NCI-H1436 treated with DMSO at 0.1 percent for 48 hours (cell line): ENCODE data around the gene WNT3.

Experiments used
- DNase-seq: peaks from one replicate; lab custom pipeline; 2025; lab: John Stamatoyannopoulos, UW

Gene WNT3

DNA sequence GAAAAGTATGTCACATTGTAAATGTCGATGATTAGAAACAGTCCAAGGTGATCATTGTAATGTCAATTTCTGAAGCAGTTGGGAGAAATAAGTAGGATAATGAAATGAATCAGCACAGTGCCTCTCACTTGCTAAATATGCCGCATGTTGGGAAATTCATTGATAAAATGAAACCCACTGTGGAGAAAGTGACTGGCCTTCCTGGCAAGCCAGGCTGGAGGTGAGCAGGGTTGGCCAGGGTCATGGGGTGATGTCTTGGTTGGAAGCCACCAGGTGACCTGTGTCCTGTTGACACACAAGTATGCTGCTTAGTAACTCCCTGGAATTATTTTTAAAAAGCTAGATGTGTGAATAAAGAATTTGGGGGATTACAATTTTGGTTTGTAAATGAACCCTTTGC lies 18.0 kb upstream of the WNT3 start:
- no peak for DNase-seq

DNA sequence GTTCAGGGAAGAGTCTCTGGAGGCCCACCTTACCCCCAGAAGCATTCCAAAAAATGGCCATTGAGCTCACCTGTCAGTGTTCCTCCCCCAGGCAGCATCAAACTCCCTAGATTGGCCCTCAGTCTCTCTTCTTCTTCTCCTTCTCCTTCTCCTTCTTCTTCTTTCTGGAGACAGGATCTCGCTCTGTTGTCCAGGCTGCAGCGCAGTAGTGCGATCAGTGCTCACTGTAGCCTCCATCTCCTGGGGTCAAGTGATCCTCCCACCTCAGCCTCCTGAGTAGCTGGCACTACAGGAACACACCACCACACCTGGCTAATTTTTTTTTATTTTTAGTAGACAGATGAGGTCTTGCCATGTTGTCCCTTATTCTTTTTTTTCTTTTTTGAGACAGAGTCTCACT lies 16.4 kb upstream of the WNT3 start:
- no peak for DNase-seq

DNA sequence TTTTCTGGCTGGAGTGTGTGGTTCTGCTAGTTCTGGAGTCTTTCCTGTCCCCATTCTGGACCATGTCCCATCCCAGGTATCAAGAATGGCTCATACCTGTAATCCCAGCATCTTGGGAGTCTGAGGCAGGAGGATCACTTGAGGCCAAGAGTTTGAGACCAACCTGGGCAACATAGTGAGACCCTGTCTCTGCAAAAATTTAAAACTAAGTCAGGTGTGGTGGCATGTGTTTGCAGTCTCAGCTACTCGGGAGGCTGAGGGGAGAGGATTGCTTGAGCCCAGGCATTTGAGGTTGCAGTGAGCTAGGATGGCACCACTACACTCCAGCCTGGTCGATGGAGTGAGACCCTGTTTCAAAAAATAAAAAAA lies 15.3 kb upstream of the WNT3 start:
- DNase-seq = no peak

DNA sequence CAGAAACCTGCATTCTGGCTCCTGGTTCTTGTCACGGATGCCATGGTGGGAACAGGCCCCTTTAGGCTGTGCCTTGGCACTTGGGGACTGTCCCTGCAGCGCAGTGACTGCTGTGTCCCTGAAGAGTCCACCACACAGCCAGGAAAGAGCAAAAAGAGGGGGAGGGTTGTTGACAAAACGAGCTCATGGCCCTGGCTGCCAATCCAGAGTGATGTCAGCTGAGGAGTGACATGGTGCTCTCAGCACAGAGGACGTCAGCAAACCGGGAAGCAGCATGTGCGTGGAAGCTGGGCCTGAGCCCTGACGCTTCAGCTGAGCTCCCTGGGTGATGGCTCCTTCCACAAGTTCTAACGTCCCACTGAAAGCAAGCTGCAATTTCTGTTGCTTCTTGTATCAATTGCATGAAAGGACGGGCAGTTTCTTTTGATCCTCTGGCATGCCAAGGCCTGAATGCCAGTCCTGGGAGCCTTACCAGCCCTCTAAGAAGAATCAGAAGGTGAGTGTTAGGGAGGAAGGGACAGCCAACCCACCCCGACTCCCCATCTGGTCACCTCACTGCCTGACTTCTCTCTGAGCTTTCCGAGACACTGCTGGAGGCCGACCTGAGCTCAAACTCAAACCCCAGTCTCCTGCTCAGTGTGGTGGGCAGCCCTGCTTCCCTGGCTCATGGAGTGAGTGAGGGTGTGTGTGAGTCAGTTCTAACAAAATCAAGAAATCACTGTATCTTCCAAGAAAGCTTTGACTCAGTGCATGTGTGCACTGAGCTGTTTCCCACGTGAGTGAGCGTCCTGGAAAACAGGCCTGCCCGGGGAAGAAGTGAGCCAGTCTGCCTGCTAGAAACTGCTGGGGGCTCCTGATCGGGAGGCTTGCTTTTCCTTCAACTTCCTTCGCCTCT lies 14.7 kb upstream of the WNT3 start:
- no peak for DNase-seq

DNA sequence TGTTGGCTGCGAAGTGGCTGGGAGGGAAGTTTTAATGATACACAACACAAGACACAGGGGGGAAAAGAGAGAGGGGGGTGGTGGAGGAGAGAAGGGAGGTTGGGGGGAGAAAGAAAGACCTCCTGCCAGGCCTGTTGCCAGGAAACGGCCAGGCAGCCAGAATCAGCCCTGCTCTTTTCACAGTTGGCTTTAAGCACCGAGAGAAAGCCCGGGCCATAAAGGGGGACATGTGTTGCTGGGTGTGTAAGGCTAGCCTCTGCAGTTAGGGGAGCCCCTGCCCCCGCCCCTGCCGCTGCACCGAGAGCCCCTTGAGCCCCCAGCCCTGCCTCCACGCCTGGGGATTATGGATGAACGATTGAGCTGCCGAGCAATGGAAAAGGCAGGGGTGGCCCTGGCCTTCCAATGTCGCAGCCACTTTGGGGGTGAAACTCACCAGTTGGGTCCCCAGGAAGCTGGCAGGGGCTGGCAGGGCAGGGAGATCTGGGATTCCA lies 13.9 kb upstream of the WNT3 start:
- DNase-seq = no peak

DNA sequence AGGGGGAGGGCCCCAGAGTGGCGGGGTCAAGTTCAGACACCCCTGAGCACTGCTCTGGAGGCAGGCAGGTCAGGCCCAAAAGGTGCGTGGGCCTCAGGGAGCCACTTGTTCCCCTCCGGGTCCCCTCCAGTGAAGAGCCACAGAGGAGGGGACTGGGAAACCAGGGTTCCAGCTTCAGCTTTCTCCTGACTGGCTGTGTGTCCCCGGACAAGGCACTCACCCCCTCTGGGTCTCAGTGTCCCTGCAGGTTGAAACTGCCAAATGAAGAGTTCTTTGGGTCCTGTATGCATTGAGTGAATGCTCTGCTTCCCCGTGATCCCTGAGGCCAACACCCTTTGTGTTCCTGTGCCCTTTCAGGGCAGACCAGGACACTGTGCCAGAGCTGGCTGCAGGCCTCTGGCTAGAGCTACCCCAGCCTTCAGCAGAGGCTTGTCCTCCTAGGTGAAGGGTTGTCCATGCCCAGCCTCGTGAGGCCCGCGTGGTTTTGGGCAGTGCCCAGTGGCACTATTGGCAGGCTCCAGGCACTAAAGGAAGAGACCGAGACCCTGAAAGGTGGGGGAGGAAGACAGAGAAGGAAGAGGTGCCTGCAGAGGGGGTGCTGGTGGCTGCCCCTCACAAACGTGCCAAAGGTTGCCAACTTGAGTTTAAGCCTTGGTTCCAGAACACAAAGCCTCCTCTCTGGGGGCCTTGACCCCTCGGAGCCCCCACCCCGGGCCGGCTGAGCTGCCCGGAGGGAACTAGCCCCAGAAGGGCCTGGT lies 13.3 kb upstream of the WNT3 start:
- DNase-seq = no peak

DNA sequence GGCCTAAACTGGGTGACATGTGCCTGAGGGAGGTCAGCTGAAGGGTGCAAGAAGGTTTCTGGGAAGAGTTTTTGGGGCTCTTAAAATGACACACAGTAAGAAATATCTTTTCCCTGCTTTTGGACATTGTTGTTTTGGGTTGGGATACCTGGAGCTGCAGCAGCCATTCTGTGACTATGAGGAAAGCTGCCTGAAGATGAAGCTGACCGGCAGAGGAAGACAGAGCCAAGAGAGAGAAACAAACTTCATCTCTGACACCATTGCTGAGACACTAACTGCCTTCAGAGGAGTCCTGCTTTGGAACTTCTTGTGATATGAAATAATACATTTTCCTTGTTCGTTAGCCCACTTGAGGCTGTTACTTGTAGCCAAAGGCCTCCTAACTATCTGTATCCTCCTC lies 8.8 kb upstream of the WNT3 start:
- DNase-seq = no peak

DNA sequence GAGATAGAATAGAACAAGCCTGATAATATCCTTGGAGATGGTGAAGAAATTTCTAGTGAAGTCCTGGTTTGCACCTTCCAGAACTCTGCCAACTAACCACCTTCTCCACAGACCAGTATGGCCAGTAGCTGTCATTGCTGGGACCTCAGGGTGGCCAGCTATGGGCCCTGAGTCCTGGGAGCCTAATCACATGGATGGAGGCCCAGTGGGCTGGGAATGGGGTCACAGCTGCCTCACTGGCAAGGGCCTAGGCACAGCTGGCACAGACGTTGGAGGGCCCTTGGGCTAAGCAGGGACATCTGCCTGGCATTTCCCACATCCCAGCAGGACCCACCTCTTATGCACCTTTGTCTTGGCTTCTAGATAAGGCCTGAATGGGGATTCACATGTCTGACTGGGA lies 7.6 kb upstream of the WNT3 start:
- DNase-seq = no peak

DNA sequence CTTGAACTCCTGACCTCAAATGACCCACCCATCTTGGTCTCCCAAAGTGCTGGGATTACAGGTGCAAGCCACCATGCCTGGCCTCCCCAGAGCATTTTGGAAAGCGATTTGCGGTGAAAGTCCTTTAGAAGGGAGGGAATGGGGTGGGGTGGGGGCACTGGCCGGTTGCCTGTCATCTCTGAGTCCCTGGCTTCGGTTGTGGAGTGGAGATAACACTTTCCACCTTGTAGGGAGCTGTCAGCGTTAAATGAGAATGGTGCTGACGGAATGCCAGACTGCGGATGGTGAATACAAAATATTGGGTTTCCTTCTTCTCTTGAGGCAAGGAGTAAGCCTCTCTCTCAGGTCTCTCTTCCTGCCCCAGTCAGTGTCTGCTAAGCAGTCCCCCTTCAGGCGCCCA lies 5.2 kb upstream of the WNT3 start:
- no peak for DNase-seq

DNA sequence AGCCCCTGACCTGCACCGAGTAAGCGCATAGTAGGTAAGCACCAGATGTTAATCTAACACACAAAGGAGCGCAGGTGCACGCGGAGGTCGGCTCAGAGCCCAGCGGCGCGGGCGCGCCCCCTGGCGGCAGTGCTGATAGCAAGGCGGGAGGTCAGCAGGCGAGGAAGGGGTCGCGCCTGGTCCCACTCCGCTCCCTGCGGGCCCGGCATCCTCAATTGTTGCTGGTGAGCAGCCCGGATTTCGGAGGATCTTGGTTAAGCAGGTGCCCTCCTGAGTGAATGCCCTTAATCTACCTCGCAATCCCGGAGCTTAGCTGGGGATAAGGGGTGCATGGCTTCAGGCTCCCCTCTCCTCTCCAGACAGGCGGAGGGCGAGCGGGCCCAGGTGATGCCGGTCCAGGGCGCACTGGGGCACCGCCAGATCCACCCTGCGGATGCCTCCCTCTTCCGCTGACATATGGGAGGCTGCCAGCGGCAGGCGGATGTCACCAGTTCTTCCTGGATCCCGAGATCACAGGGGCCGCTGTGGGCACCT lies 4.0 kb upstream of the WNT3 start:
- DNase-seq = no peak

DNA sequence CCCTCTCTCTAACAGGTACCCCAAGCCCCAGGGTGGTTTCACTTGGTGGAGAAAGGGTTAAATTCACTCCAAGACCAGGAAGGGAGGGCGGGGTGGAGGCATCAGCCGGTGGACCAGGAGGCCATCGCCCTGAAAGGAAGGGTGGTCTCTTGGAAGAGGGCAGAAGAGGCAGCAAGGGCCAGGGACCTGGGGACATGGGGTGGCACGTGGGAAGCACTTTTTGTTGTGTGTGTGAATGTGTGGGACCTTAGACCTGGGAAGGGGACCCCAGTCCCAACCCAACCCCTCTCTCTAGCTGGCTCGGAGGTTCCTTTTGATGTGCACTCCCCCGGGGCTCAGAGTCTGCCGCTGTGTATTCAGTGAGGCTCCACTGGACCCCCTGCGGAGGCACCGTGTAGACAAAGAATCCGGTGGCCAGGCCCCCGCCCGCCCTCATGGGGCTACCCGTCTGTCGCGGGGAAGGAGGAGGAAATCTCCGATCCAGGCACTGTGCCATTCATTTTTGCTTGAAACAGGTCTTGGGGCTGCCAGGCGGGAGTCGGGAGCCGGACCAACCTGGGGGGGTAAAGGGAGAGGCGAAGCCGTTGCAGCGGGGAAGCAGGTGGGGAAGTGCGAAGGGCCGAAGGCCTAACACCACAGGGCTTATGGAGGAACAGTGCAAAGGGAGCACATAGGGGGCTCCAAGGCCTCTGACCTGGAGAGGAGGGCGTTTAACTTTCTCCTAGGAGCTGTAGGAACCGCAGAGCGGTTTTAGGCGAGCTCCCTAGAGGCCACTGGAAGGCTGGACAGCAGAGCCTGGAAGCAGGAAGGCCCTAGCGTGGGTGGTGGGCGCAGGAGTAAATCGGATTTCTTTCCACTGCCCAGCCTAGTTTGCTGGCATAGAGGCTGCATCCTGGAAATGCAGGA lies 3.2 kb upstream of the WNT3 start:
- no peak for DNase-seq

DNA sequence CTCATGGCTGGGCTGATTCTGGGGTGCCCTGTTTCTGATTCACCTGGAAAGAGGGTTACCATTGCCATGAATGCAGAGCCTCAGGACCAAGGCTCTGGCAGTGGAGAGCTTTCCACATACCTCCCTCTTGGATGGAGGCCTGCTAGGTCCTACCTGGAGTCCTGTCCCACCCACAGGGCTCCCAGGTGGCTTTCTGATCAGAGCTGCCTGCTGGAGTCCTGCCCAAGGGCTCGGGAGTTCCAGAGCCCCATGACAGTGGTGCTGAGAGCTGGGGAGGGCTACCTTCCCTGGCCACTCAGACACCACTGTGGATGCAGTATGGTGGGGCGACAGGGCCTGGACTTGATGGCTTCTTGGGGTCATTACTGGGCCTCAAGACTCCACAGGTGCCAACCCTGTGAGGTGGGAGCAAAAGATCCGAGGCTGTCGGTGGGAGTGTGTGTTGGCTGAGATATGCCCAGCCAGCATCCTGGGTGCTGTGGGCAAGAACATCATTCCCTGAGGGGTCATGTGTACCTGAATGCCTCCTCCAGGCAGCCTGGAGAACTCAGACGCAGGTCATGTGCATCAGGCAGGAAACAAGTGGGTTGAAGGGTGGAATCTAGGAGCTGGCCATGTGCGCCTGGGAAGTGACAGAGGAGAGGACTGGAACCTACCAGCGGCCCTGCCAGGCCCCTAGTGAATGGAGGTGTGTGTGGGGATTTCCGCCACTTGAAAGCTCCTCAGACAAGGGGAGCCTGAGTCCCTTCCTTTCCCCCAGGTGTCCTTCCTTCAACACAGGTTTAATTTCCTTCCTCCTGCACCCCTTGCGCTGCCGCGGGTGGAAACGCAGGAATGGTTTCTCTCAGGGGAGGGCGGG lies 2.3 kb upstream of the WNT3 start:
- no peak for DNase-seq

DNA sequence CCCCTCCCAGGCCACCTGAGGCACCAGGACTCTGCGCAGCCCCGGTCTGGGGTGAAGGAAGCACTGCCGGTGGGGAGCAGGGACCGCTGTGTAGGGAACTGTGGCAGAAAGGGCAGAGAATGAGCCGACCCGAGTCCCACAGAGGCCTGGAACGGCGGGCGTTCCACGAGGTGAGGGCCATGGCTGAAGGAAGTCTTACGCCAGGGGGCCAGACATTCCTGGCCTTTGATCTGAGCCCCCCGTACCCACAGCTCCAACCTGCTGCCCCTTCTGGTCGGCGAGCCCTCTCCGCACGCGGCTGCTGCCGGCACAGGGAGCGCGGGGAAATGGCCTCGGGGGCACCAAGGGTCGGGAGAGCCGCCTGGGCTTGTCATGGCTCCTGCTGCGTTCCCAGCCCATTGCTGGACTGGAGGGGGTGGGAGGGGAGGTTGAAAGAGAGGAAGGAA lies 1.4 kb upstream of the WNT3 start:
- no peak for DNase-seq

DNA sequence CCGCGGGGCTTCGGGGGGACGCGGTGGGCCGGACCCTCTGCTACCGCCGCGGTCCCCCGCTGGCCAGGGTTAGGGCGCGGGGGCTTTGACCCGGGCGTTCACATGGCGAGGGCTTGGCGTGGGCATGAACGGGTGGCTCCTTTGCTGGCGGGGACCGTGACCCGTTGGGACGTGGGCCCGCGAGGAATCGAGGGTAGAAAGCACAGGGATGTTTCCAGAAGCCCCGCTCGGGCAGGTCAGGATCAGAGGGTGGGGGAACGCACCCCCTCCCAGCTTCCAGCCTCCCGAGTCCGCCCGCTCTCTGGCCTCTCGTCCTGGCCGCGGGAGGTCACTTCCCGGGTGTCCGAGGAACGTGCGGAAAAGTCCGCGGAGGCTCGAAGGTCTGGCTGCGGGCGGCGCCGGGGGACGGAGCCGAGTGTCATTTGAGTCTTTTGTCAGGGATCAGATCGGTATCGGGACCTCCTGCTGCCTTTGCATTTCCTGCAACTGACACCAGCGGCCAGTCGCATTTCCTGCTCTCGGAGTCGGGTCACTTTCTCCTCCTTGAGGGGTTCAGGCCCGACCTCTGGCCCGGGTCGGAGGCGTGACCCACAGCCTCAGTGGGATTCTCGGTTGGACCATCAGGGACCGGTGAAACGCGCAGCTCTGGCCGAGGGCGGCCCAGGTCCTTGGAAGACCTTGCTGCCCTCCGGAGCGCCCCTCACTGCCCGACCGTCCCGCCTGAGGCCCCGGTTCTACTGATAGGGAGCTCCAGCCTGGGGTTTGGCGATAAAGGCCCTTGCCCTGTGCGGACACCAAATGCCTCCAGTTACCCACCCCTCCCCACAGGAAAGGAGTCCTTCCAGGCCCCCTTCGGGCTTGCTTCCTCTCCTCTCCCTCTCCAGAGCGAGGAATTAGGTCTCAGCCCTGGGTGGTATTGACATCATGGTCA lies 702 bp upstream of the WNT3 start:
- no peak for DNase-seq

DNA sequence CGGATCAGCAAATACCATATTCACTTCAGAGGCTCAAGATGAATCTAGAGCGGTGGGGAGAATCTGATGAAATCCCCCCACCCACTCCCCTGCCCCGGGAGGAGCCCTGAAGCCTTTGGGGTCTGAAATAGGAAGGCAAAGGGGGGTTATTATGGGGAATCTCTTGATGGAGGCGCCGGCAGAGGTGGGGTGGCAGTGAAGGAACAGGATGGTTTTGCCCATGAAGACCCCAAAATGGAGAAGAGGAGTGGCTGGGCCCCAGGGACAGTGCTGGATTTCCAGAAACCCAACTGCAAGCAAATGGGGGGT lies 637 bp downstream of the WNT3 start:
- DNase-seq = no peak

DNA sequence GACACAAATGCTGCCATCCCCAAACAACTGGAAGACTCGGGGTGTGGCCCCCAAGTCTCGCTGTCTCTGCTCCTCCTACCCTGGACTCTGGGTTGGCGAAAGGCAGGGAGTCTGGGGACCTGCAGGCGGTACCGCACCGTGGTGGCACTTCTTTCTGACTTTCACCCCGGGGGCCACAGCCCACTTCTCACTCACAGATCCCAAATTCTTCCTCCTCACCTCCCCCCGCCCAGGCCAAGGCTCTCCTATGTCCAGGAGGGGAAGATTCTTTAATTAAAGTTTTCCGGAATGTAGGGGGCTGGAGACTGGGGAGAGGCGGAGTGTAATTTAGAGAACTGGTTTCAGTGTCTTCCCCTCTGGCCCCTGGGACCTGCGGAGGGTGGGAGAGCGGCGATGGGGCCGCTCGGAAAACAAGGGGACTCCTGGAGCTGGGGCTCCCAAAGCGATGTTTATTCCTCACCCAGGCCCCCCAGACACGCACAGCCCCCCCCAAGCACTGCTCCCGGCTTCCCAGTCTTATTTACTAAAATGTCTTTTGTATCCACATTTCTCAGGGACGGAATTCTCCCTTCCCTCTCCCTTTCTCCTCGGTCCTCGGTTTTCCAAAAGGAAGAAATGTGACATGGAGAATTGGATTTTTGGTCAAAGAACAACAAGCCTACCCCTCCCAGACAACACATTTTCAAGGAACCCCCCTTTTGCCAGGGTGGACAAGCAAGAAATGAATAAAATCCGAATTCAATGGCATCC lies 1.2 kb downstream of the WNT3 start:
- no peak for DNase-seq

DNA sequence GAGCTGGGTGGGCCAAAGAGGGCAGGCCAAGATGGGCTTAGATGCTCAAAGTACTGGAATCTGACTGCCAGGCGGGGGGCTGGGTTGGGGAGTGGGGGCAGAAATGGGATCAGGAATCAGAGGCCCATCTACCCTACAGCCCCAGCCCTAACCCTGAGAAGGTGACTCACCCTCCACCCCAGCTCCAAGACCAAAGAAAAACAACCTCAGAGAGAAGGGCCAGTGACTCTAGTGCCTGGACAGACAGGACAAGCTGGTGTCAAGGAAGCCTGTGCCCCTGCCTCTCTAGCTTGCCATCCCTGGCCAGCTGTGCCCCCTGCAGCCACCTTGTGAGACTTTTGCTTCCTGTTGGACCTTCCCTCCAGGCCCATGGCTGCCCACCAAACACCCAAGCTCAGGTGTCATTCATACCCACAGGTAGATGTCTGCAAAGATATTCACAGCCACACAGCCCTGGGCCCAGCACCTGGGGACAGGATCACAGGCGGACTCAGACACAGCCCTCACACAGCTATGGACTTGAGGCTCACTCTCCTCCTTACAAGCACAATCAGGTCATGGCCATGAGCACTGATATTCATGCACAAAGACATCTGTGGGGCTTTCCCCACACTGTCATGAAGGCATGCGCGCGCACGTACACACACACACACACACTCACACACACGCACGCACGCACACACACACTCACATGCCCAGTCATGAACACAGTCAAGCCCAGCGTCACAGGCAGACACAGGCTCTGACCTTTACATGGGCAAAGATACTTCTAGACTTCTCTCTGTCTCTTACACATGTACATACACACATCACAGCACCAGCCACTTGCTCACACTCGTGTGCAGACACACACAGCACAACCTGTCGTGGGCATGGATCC lies 2.8 kb downstream of the WNT3 start:
- no peak for DNase-seq

DNA sequence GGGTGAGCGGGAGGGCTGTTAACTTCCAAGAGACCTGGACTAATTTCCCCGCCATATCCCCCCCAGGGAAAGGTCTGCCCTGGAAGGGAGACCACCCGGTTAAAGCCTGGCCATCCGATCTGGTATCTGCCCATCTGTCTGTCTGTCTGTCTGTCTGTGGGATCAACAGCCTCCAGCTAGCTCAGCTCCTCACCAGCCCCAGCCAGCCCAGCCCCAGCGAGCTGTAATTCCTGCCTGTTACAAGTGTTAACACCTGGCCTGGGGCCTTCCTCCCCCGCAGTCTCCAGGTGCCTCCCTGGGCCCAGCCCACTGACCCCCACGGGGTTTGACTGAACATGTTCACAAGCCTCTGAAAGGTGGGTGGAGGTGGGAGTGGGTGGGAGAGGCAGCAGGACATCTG lies 4.0 kb downstream of the WNT3 start:
- DNase-seq = no peak
